ACC112 (cell line): ENCODE measurements around the gene ALDH4A1.
A peak's percentile ranks its signal among the peaks of the same experiment; 100 is the strongest.

Experiments used
- H2AFZ ChIP-seq: fragments of 200-600 bp; sonication (generic); one replicate; pipeline ENCODE4 v1.6.0; 2017; ENCODE audit warnings: antibody characterized with exemption, low read length; ENCODE audit not compliant: unreplicated experiment
- H3K27ac ChIP-seq: fragments of 200-600 bp; sonication (generic); 2 replicates; pipeline ENCODE4 v1.5.1; 2014; ENCODE audit warnings: low read depth, mild to moderate bottlenecking, antibody characterized with exemption, low read length, moderate library complexity
- H3K27me3 ChIP-seq: fragments of 200-600 bp; sonication (generic); 2 replicates; pipeline ENCODE4 v1.6.1; 2014; ENCODE audit warnings: mild to moderate bottlenecking, antibody characterized with exemption, low read length, moderate library complexity, mixed read lengths; ENCODE audit not compliant: insufficient read depth
- H3K36me3 ChIP-seq: fragments of 200-600 bp; sonication (generic); 2 replicates; pipeline ENCODE4 v1.6.1; 2016; ENCODE audit warnings: mild to moderate bottlenecking, antibody characterized with exemption, low read length, moderate library complexity, mixed read lengths; ENCODE audit not compliant: insufficient read depth
- H3K4me1 ChIP-seq: fragments of 200-600 bp; sonication (generic); one replicate; pipeline ENCODE4 v1.6.1; 2016; ENCODE audit warnings: low read length, mixed read lengths; ENCODE audit not compliant: insufficient read depth, unreplicated experiment, control insufficient read depth
- H3K4me3 ChIP-seq: fragments of 200-600 bp; sonication (generic); 2 replicates; pipeline ENCODE4 v1.5.1; 2014; ENCODE audit warnings: mild to moderate bottlenecking, low read depth, low read length
- H3K79me2 ChIP-seq: fragments of 200-600 bp; sonication (generic); one replicate; pipeline ENCODE4 v1.6.0; 2016; ENCODE audit warnings: low read length; ENCODE audit not compliant: control insufficient read depth, unreplicated experiment, insufficient read depth

The ALDH4A1 gene

DNA sequence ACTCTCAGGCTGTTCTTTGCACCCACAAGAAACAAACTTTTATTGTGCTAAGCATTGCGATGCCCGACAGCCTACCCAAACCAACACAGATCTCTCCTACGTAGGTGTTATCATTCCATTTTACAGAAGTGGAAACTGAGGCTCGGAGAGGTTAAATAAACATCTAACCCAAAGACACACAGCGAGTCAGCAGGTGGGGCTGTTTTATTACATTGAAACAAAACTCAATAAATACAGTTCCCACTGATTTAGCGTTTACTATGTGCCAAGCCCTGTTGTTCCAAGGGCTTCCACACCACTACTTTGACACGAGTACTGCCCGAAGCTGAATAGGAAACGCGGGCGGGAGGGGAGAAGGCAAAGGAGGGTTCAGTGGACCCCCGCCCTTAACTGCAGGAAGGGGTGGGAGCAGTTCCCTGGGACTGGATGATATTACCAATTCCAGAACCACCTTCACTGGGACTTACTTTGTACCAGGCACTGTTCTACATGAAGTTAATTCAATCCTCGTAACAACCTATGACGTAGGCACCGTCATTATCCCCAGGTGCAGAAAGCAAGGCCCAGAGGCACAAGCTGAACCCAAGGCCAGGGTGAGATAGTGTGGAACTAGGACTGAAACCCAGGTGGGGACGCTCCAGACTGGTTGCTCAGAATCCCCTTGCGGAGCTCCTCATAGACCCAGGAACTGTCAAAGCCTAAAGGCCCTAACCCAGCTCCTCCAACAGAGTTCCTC, 19.3 kb upstream of the ALDH4A1 start:
- Histone ChIP-seq H3K79me2 (peaks cover 2% of the 10 kb centered on the region), H3K4me3 (no peak overlapping the region), H3K27me3 (no peaks in the 10 kb centered on the region), H3K36me3 (no peaks in the 10 kb centered on the region), H3K27ac (peak overlapping the region; percentile 66; the same call in 1 of the 2 replicates), H3K4me1 (peaks cover 34% of the 10 kb centered on the region), H2AFZ (no peak overlapping the region)

DNA sequence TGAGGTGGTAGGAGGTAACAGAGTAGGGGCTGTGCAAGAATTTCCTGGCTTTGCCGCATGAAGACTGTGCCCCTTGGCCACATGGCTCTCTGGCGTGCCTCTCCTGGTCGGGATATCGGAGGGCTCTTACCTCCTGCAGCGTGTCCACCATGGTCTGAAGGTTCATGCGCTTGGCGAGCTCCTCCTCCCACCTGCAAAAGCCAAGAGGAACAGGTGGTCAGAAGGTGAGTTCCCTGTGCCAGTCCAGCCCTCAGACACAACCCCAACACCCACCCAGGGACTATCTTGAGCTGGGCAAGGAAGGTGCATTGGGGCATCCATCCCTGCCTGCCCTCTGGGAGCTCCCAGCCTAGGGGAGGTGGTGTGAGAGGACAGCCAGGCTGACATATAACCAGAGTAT, 18.6 kb upstream of the ALDH4A1 start:
- Histone ChIP-seq H3K4me1 (peaks cover 28% of the 10 kb centered on the region), H3K27ac (no peak overlapping the region), H3K79me2 (peaks cover 2% of the 10 kb centered on the region), H3K36me3 (no peaks in the 10 kb centered on the region), H3K4me3 (no peak overlapping the region), H3K27me3 (no peaks in the 10 kb centered on the region), H2AFZ (no peak overlapping the region)

DNA sequence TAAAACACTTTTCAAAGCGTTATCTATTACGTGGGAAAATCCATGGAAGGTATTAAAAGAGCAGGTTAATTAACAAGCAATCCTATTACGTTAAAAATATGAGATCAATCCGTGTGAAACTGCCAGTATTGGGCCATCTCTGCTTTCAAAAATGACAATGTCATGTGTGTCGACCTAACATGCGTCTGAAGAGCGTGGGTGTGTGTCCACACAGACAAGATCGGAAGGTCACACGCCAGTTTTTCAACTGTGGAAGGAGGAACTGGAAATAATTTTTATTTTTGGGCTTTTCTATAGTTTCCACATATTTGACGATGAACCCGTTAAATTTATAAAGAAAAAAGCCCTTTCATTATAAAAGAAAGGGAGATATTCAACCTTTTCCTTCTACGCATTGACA, 17.6 kb upstream of the ALDH4A1 start:
- no peak overlapping the region for H3K27ac ChIP-seq
- no peak overlapping the region for H2AFZ ChIP-seq
- no peaks in the 10 kb centered on the region for H3K27me3 ChIP-seq
- H3K79me2 ChIP-seq, result peaks cover 2% of the 10 kb centered on the region
- H3K4me1 ChIP-seq, result peaks cover 28% of the 10 kb centered on the region
- H3K4me3 ChIP-seq, result no peak overlapping the region
- no peaks in the 10 kb centered on the region for H3K36me3 ChIP-seq

DNA sequence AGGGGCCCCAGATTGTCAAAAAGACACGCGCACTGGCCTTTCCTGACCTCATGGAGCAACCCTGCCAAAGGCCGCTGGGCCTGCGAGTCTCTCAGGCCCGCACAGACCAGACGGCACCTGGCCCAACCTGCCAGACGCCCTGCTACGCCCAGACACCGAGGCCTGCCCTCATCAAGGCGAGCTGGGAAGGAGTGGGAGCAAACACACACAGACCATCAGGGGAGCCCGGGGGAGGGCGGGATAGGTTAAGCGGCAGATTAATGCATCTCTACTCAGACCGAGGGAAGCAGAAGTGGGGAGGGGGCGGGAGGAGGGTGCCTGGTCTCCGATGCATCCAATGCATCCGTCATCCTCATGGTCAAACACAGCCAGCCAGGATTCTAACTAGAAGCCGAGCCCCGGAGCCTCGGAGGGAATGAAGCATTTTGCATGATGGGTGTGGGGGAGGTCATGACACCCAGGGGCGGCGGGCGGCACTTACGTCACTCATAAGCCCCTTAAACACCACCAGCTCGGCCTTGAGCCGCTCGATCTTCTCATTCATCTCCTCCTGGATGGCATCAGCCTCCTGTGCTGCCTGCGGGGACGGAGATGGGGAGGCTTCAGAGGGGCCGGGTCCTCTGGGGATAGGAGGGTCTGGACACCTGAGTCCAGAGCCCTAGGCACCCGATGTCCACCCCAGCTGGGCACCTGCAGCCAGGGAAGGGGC, 17.0 kb upstream of the ALDH4A1 start:
- Histone ChIP-seq H3K4me3 (no peak overlapping the region), H2AFZ (no peak overlapping the region), H3K27ac (no peak overlapping the region), H3K79me2 (peaks cover 2% of the 10 kb centered on the region), H3K4me1 (peaks cover 26% of the 10 kb centered on the region), H3K36me3 (no peaks in the 10 kb centered on the region), H3K27me3 (no peaks in the 10 kb centered on the region)

DNA sequence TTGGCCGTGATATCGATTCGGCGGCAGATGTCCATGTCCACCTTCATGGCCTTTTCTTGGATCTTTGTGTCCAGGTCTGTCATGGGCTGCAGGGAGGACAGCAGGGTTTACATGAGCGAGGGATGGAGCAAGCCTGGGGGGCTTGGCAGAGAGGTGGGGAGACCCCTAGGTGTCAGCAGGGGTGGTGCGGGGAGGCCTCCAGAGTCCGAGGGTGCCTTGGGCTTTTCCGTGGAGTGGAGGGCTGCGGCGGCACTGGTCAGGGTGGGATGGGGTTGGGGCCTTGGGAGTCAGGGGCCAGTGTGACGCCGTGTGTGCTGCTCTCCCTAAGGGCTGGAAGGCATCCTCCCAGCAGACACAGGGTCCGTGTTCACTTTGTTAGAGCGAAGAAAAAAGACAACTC, 16.1 kb upstream of the ALDH4A1 start:
- Histone ChIP-seq H3K27me3 (no peaks in the 10 kb centered on the region), H3K36me3 (no peaks in the 10 kb centered on the region), H3K4me3 (no peak overlapping the region), H2AFZ (no peak overlapping the region), H3K27ac (no peak overlapping the region), H3K4me1 (peaks cover 22% of the 10 kb centered on the region), H3K79me2 (peaks cover 2% of the 10 kb centered on the region)

DNA sequence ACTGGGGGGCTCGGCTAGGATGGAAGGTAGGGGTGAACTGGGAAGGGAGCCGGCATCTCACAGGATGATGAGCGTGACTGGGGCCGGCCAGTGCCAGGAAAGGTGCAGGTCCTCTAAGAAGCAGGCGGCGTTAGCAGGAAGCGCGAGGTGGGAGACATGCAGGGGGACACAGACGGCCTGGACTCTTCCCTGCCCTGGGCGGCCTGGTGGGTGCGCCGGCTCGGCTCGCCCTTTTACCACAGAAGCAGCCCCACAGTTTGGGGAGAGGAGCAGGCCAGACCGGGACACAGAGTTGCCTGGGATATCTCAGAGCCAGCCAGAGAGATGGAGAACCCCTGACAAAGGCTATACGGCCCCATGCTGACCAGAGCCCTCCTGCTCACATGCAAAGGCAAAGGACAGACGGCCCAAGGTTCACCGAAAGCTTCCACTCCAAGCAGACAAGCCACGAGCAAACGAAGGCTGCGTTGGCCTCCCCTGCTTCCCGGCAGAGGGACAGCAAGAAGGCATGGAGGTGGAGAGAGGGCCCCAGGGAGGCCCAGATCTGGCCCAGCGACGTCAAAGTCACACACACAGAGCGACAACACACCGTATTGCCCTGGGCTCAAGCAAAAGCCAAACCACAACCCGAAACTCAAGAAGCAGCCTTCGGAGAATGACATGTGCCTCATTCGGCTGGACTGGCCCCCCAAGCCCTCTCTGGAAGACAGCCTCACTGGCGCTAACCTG, 14.9 kb upstream of the ALDH4A1 start:
- H3K27ac ChIP-seq, result no peak overlapping the region
- no peak overlapping the region for H2AFZ ChIP-seq
- H3K4me1 ChIP-seq, result peaks cover 13% of the 10 kb centered on the region
- no peak overlapping the region for H3K4me3 ChIP-seq
- H3K36me3 ChIP-seq, result no peaks in the 10 kb centered on the region
- no peaks in the 10 kb centered on the region for H3K27me3 ChIP-seq
- H3K79me2 ChIP-seq, result peaks cover 2% of the 10 kb centered on the region

DNA sequence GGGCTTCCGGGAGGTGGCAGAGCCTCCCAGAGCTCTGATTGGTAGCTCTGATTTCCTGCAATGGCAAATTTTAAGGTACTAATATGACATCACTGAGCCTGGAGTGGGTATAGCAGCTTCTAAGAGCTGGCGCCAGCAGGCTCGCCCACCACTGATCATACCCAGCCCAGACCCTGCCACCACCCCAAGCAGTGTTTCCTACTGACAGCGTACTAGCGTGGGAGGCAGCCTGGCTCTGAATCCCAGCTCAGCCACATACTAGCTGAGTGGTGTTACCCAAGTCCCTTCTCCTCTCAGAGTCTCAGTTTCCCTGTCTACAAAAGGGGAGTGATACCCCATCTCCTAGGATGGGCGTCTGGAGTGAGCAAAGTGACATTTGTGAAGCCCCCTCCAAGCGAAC, 13.0 kb upstream of the ALDH4A1 start:
- no peaks in the 10 kb centered on the region for H3K36me3 ChIP-seq
- no peaks in the 10 kb centered on the region for H3K27me3 ChIP-seq
- no peak overlapping the region for H3K4me3 ChIP-seq
- H2AFZ ChIP-seq, result no peak overlapping the region
- no peak overlapping the region for H3K27ac ChIP-seq
- no peaks in the 10 kb centered on the region for H3K79me2 ChIP-seq
- peaks cover 7% of the 10 kb centered on the region for H3K4me1 ChIP-seq

DNA sequence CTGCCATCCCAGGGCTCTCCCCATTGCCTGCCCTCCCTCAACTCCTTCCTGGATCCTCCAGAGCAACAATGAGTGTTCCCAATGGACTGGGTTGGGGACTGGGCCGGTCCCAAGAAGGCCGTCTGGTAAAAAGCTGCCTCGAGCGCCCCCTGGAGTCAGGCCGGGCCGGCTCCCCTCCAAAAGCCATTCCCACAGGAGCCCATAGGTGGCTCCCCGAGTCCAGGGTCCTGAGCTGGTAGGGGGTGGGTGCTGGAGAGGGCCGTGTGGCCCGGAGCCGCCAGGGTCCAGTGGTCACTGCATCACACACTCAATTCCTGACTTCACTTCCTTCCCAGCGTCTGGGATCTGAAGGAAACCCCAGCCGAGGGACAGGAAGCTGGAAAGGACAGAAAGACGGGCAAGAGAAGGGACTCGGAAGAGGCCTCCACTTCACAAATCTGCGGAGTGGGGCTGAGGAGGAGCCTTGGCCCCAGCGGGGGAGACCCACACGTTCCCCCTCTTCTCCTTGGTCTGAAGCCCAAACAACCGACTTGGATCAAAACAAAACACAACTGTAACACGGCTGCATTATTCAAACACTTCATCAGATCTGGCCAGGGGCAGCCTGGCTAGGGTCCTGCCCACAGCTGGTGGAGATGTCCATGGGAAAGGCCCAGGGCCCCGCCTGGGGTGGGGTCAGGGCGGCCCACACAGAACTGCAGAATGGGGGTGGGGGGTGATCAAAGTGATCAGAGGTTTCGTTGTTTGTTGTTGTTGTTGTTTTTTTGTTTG, 10.9 kb upstream of the ALDH4A1 start:
- H3K36me3 ChIP-seq, result no peaks in the 10 kb centered on the region
- peaks cover 7% of the 10 kb centered on the region for H3K4me1 ChIP-seq
- H3K79me2 ChIP-seq, result no peaks in the 10 kb centered on the region
- H3K4me3 ChIP-seq, result no peak overlapping the region
- H3K27ac ChIP-seq, result no peak overlapping the region
- H2AFZ ChIP-seq, result peak overlapping the region; percentile 32
- no peaks in the 10 kb centered on the region for H3K27me3 ChIP-seq

DNA sequence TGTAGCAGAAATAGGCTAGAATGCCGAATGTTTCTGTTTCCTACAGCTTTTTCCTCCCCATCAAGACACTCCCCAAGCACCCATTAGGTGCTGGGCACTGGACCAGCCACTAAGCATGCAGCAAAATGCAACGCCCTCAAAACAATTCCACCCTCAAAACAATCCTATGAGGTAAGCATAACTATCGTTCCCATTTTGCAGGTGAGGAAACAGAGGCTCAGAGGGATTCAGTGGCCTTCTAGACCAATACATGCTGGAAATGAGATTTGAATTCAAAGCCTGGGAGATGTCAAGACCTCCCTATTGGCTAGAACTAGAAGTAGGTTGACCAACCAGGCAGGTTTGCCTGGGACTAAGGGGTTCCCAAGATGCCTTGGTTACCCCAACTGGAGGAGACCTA, 10.2 kb upstream of the ALDH4A1 start:
- H2AFZ ChIP-seq, result no peak overlapping the region

More for the DNA sequence above, 10.2 kb upstream of the ALDH4A1 start:
- Histone ChIP-seq H3K27me3 (no peaks in the 10 kb centered on the region), H3K4me1 (peaks cover 7% of the 10 kb centered on the region), H3K79me2 (no peaks in the 10 kb centered on the region), H3K4me3 (no peak overlapping the region), H3K36me3 (no peaks in the 10 kb centered on the region), H3K27ac (no peak overlapping the region)
